Spleen (tissue), 7 donors: ENCODE data around the gene TIGD3.

Experiments
- CTCF ChIP-seq, 11 experiments: fragments of 200-600 bp in 7 of 11; fragments of 450-650 bp in 4 of 11; sonication (generic) in 4 of 11; IDR thresholded peaks in 8 of 11; conservative IDR thresholded peaks in 3 of 11; 1 replicate in 7 of 11; 2 replicates in 4 of 11; pipeline versions ENCODE4 v1.4.0 to v1.8.0; 2016 to 2021; ENCODE audit warnings: antibody characterized with exemption in 11 of 11, inconsistent platforms in 4 of 11, mild to moderate bottlenecking in 1 of 11
- POLR2A ChIP-seq, 3 donors: fragments of 450-650 bp; IDR thresholded peaks; one replicate each; pipeline ENCODE4 v1.5.1; 2017; ENCODE audit warnings: antibody characterized with exemption in 3 of 3, mild to moderate bottlenecking in 1 of 3
- donor health status: DM: no; HTN: no; CAD: no; lungs with moderate emphysema.
- donor health status: DM: no; HTN: no; CAD: no.
- donor health status: DM: no; HTN: no; CAD: no.

GRCh38 chr11:65399249-65399648 lies 44.7 kb downstream of the TIGD3 start:
- no peak for TF ChIP-seq POLR2A (IDR thresholded peaks at IDR 0.05)
- TF ChIP-seq CTCF (IDR thresholded peaks at IDR 0.05 in 8 of 11, conservative IDR thresholded peaks at IDR 0.05 in 3 of 11), result no peak
